ENCODE data around the gene RPL10A.

GRCh38 chr6:35443341-35444030 is 24.7 kb upstream of the RPL10A start:
- TF ChIP-seq ZNF746 (CRISPR knock-in tag; IDR thresholded peaks at IDR 0.05) (no peak), ZNF557 (CRISPR knock-in tag; IDR thresholded peaks at IDR 0.05) (no peak), PTBP1 (IDR thresholded peaks at IDR 0.05; ENCODE audit: low read depth, low read length, poor library complexity, severe bottlenecking) (no peak), TAF1 (CRISPR knock-in tag; IDR thresholded peaks at IDR 0.05) (no peak), NR3C1 (CRISPR knock-in tag; IDR thresholded peaks at IDR 0.05) (no peak), MXI1 (IDR thresholded peaks at IDR 0.05; ENCODE audit: borderline replicate concordance, low read depth, low read length) (no peak)
- TF ChIP-seq, protein P1, sequence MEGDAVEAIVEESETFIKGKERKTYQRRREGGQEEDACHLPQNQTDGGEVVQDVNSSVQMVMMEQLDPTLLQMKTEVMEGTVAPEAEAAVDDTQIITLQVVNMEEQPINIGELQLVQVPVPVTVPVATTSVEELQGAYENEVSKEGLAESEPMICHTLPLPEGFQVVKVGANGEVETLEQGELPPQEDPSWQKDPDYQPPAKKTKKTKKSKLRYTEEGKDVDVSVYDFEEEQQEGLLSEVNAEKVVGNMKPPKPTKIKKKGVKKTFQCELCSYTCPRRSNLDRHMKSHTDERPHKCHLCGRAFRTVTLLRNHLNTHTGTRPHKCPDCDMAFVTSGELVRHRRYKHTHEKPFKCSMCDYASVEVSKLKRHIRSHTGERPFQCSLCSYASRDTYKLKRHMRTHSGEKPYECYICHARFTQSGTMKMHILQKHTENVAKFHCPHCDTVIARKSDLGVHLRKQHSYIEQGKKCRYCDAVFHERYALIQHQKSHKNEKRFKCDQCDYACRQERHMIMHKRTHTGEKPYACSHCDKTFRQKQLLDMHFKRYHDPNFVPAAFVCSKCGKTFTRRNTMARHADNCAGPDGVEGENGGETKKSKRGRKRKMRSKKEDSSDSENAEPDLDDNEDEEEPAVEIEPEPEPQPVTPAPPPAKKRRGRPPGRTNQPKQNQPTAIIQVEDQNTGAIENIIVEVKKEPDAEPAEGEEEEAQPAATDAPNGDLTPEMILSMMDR (CRISPR knock-in tag; IDR thresholded peaks at IDR 0.05): no peak
